Esophagus squamous epithelium (tissue), 4 donors: ENCODE data around the gene CCL5.

ENCODE experiments used
- CTCF ChIP-seq, 6 experiments: fragments of 450-650 bp in 4 of 6; fragments of 200-600 bp in 2 of 6; sonication (generic) in 2 of 6; IDR thresholded peaks; one replicate each; pipeline ENCODE4 v1.5.1; 2016 to 2019; ENCODE audit warnings: antibody characterized with exemption in 6 of 6, mild to moderate bottlenecking in 4 of 6, moderate library complexity in 4 of 6
- POLR2A ChIP-seq, 4 donors: fragments of 450-650 bp; IDR thresholded peaks; one replicate each; pipeline ENCODE4 v1.6.1; 2017; ENCODE audit warnings: antibody characterized with exemption in 4 of 4, mild to moderate bottlenecking in 4 of 4, moderate library complexity in 3 of 4

GRCh38 chr17:35920229-35920628 lies 40.1 kb upstream of the CCL5 start:
- no peak for TF ChIP-seq CTCF (IDR thresholded peaks at IDR 0.05)
- TF ChIP-seq POLR2A (IDR thresholded peaks at IDR 0.05) = no peak
